ENCODE results near the gene KIF7.
A peak's percentile ranks its signal among the peaks of the same experiment; 100 is the strongest.
"Not testable (repeated sequence)": the region's sequence is repeated elsewhere in the genome, so short reads cannot be mapped to it uniquely, and the experiment has no call there.

Gene KIF7

GRCh38 chr15:89654847-89655805, at the start of gene KIF7:
Gene KIF7 (minus strand): TSS chr15:89655467. CDS start chr15:89652930, 2,537 bp downstream.
- Histone ChIP-seq H3K36me3 (ENCODE audit: control insufficient read depth, insufficient read depth, low read length) (peaks cover 10% of the 10 kb centered on the region), H3K27me3 (ENCODE audit: control insufficient read depth, insufficient read depth, low read length) (peaks cover 3% of the 10 kb centered on the region), H3K9me3 (ENCODE audit: control insufficient read depth, insufficient read depth, low read length) (no peaks in the 10 kb centered on the region)

GRCh38 chr15:89704411-89704810, 49.1 kb upstream of the KIF7 start:
- no peak overlapping the region for H3K9ac ChIP-seq (ENCODE audit: low read depth, low read length)
- H3K27me3 ChIP-seq (ENCODE audit: control insufficient read depth, insufficient read depth, low read length), result no peaks in the 10 kb centered on the region
- H3K4me3 ChIP-seq (ENCODE audit: low read depth, low read length), result no peak overlapping the region
- no peaks in the 10 kb centered on the region for H3K9me3 ChIP-seq (ENCODE audit: control insufficient read depth, insufficient read depth, low read length)
- no peaks in the 10 kb centered on the region for H3K36me3 ChIP-seq (ENCODE audit: control insufficient read depth, insufficient read depth, low read length)
- no peaks in the 10 kb centered on the region for H3K4me1 ChIP-seq (ENCODE audit: control insufficient read depth, insufficient read depth, low read length)

More at GRCh38 chr15:89654847-89655805, at the start of gene KIF7:
- Histone ChIP-seq H3K4me3 (ENCODE audit: low read depth, low read length) (peak within 1 kb of the TSS; percentile 81), H3K4me1 (ENCODE audit: control insufficient read depth, insufficient read depth, low read length) (no peaks in the 10 kb centered on the region), H3K9ac (ENCODE audit: low read depth, low read length) (peak within 1 kb of the TSS; percentile 79)

GRCh38 chr15:89695198-89695597, 39.9 kb upstream of the KIF7 start:
- no peak overlapping the region for H3K4me3 ChIP-seq (ENCODE audit: low read depth, low read length)
- no peaks in the 10 kb centered on the region for H3K9me3 ChIP-seq (ENCODE audit: control insufficient read depth, insufficient read depth, low read length)

GRCh38 chr15:89693696-89694095, 38.4 kb upstream of the KIF7 start:
- no peak overlapping the region for H3K9ac ChIP-seq (ENCODE audit: low read depth, low read length)
- no peaks in the 10 kb centered on the region for H3K36me3 ChIP-seq (ENCODE audit: control insufficient read depth, insufficient read depth, low read length)
- no peaks in the 10 kb centered on the region for H3K4me1 ChIP-seq (ENCODE audit: control insufficient read depth, insufficient read depth, low read length)
- H3K4me3 ChIP-seq (ENCODE audit: low read depth, low read length), result no peak overlapping the region
- no peaks in the 10 kb centered on the region for H3K27me3 ChIP-seq (ENCODE audit: control insufficient read depth, insufficient read depth, low read length)
- no peaks in the 10 kb centered on the region for H3K9me3 ChIP-seq (ENCODE audit: control insufficient read depth, insufficient read depth, low read length)

More at GRCh38 chr15:89695198-89695597, 39.9 kb upstream of the KIF7 start:
- Histone ChIP-seq H3K4me1 (ENCODE audit: control insufficient read depth, insufficient read depth, low read length) (no peaks in the 10 kb centered on the region), H3K36me3 (ENCODE audit: control insufficient read depth, insufficient read depth, low read length) (no peaks in the 10 kb centered on the region), H3K27me3 (ENCODE audit: control insufficient read depth, insufficient read depth, low read length) (no peaks in the 10 kb centered on the region), H3K9ac (ENCODE audit: low read depth, low read length) (no peak overlapping the region)

GRCh38 chr15:89693091-89693490, 37.8 kb upstream of the KIF7 start:
- H3K27me3 ChIP-seq (ENCODE audit: control insufficient read depth, insufficient read depth, low read length), result no peaks in the 10 kb centered on the region
- H3K9ac ChIP-seq (ENCODE audit: low read depth, low read length), result no peak overlapping the region
- H3K9me3 ChIP-seq (ENCODE audit: control insufficient read depth, insufficient read depth, low read length), result no peaks in the 10 kb centered on the region
- no peaks in the 10 kb centered on the region for H3K36me3 ChIP-seq (ENCODE audit: control insufficient read depth, insufficient read depth, low read length)
- no peak overlapping the region for H3K4me3 ChIP-seq (ENCODE audit: low read depth, low read length)
- no peaks in the 10 kb centered on the region for H3K4me1 ChIP-seq (ENCODE audit: control insufficient read depth, insufficient read depth, low read length)

- Histone ChIP-seq H3K4me1 (ENCODE audit: control insufficient read depth, insufficient read depth, low read length) (no peaks in the 10 kb centered on the region), H3K9ac (ENCODE audit: low read depth, low read length) (peak within 1 kb of the TSS; percentile 71), H3K36me3 (ENCODE audit: control insufficient read depth, insufficient read depth, low read length) (no peaks in the 10 kb centered on the region), H3K4me3 (ENCODE audit: low read depth, low read length) (peak within 1 kb of the TSS; percentile 89), H3K27me3 (ENCODE audit: control insufficient read depth, insufficient read depth, low read length) (no peaks in the 10 kb centered on the region), H3K9me3 (ENCODE audit: control insufficient read depth, insufficient read depth, low read length) (no peaks in the 10 kb centered on the region)
These were observed 35.3 kb upstream of the KIF7 start, which contains the start of the genes PEX11A and WDR93 for GRCh38 chr15:89690276-89691218. Gene PEX11A (minus strand): TSS chr15:89690754. CDS start chr15:89690632, 122 bp downstream. Gene WDR93 (plus strand): TSS chr15:89690811. CDS start chr15:89701747, 10,936 bp downstream.

- Histone ChIP-seq H3K9ac (ENCODE audit: low read depth, low read length) (peak overlapping the region; percentile 71), H3K4me3 (ENCODE audit: low read depth, low read length) (peak overlapping the region; percentile 89)
- H3K9me3 ChIP-seq (ENCODE audit: control insufficient read depth, insufficient read depth, low read length); H3K4me1 ChIP-seq (ENCODE audit: control insufficient read depth, insufficient read depth, low read length); H3K27me3 ChIP-seq (ENCODE audit: control insufficient read depth, insufficient read depth, low read length); H3K36me3 ChIP-seq (ENCODE audit: control insufficient read depth, insufficient read depth, low read length): not testable (repeated sequence)
These were observed 34.6 kb upstream of the KIF7 start for GRCh38 chr15:89689930-89690275.

- H3K9ac ChIP-seq (ENCODE audit: low read depth, low read length), result no peak overlapping the region
- no peaks in the 10 kb centered on the region for H3K9me3 ChIP-seq (ENCODE audit: control insufficient read depth, insufficient read depth, low read length)
- no peaks in the 10 kb centered on the region for H3K36me3 ChIP-seq (ENCODE audit: control insufficient read depth, insufficient read depth, low read length)
- no peaks in the 10 kb centered on the region for H3K4me1 ChIP-seq (ENCODE audit: control insufficient read depth, insufficient read depth, low read length)
- H3K4me3 ChIP-seq (ENCODE audit: low read depth, low read length), result no peak overlapping the region
- H3K27me3 ChIP-seq (ENCODE audit: control insufficient read depth, insufficient read depth, low read length), result no peaks in the 10 kb centered on the region
These were observed 31.3 kb upstream of the KIF7 start for GRCh38 chr15:89686522-89686921.

- Histone ChIP-seq H3K36me3 (ENCODE audit: control insufficient read depth, insufficient read depth, low read length) (no peaks in the 10 kb centered on the region), H3K4me3 (ENCODE audit: low read depth, low read length) (no peak overlapping the region), H3K9ac (ENCODE audit: low read depth, low read length) (no peak overlapping the region), H3K27me3 (ENCODE audit: control insufficient read depth, insufficient read depth, low read length) (peaks cover 1% of the 10 kb centered on the region), H3K9me3 (ENCODE audit: control insufficient read depth, insufficient read depth, low read length) (no peaks in the 10 kb centered on the region), H3K4me1 (ENCODE audit: control insufficient read depth, insufficient read depth, low read length) (no peaks in the 10 kb centered on the region)
These were observed 30.7 kb upstream of the KIF7 start for GRCh38 chr15:89685995-89686394.

- Histone ChIP-seq H3K27me3 (ENCODE audit: control insufficient read depth, insufficient read depth, low read length) (peaks cover 2% of the 10 kb centered on the region), H3K4me3 (ENCODE audit: low read depth, low read length) (no peak overlapping the region), H3K4me1 (ENCODE audit: control insufficient read depth, insufficient read depth, low read length) (no peaks in the 10 kb centered on the region), H3K36me3 (ENCODE audit: control insufficient read depth, insufficient read depth, low read length) (no peaks in the 10 kb centered on the region), H3K9ac (ENCODE audit: low read depth, low read length) (no peak overlapping the region), H3K9me3 (ENCODE audit: control insufficient read depth, insufficient read depth, low read length) (no peaks in the 10 kb centered on the region)
These were observed 25.9 kb upstream of the KIF7 start for GRCh38 chr15:89681146-89681545.

- H3K9ac ChIP-seq (ENCODE audit: low read depth, low read length), result no peak overlapping the region
- peaks cover 2% of the 10 kb centered on the region for H3K27me3 ChIP-seq (ENCODE audit: control insufficient read depth, insufficient read depth, low read length)
- H3K4me3 ChIP-seq (ENCODE audit: low read depth, low read length), result no peak overlapping the region
- H3K9me3 ChIP-seq (ENCODE audit: control insufficient read depth, insufficient read depth, low read length), result no peaks in the 10 kb centered on the region
- H3K4me1 ChIP-seq (ENCODE audit: control insufficient read depth, insufficient read depth, low read length), result no peaks in the 10 kb centered on the region
- H3K36me3 ChIP-seq (ENCODE audit: control insufficient read depth, insufficient read depth, low read length), result no peaks in the 10 kb centered on the region
These were observed 25.1 kb upstream of the KIF7 start for GRCh38 chr15:89680282-89680873.
